ENCODE data around the gene GSTA3.

- no peak for TF ChIP-seq CTCF (IDR thresholded peaks at IDR 0.05 in 4 of 5, conservative IDR thresholded peaks at IDR 0.05 in 1 of 5)
- TF ChIP-seq POLR2A (IDR thresholded peaks at IDR 0.05), result no peak
Observed at GRCh38 chr6:52887910-52888524, 21.5 kb downstream of the GSTA3 start.
